ENCODE results near the gene STAT5B.

Gene STAT5B

DNA sequence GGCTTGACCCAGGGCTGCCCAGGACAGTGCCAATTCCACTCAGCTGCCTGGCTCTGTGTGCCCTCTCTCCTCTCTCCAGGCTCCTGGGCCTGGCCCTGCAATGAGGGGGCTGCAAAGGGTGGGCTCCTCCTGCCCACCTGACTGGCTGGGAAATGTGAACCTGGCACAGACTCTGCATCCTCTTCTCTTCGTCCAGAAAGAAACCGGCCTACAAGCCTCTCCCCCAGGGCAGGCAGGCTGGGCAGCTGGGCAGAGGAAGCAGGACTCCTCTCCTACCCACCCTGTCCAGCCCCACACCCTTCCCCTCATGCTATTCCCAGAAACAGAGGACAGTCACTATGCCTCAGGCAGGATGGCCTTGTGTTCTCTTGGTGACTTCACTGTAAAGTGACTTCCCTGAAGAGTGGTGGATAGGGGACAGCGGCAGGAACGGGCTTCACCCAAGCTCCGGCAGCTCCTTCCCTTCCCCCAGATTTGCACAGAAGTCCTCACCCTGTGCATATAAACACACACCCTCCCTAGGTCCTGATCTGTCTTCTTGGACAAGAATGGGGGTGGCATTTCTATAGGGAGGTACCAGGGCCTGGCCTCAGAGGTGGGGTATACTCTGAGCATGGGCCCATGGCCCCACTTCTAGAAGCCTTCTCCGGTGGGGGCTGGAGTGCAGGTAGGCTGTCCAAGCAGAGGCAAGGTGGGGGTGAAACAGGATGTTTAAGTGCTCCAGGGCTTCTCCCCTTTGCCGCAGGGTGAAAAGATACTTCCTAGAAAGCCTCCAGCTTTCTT is 7.2 kb upstream of the STAT5B start:
- Histone ChIP-seq H3K9me3 (ENCODE audit: insufficient read depth, low read depth, low read length) (peaks cover 1% of the 10 kb centered on the region), H3K9ac (ENCODE audit: low read length) (no peak overlapping the region), H4K8ac (ENCODE audit: low read depth, low read length) (no peak overlapping the region), H3K27ac (ENCODE audit: low read depth, low read length) (no peak overlapping the region), H4K12ac (ENCODE audit: low read depth, low read length) (no peak overlapping the region), H3K18ac (ENCODE audit: low read length) (no peak overlapping the region), H2AK5ac (ENCODE audit: low read length) (no peak overlapping the region), H4K91ac (ENCODE audit: low read depth, low read length) (no peak overlapping the region), H3K4me2 (ENCODE audit: low read length) (no peak overlapping the region), H2BK120ac (ENCODE audit: insufficient read depth, low read length, poor library complexity) (no peak overlapping the region), H3K4me1 (ENCODE audit: control insufficient read depth in 1 of 2, insufficient read depth in 2 of 2, low read length in 2 of 2) (peaks cover under 1 to 3% of the 10 kb centered on the region in 2 experiments), H3K36me3 (ENCODE audit: control insufficient read depth in 1 of 2, insufficient read depth in 2 of 2, low read length in 2 of 2) (no peaks in the 10 kb centered on the region), H2BK5ac (ENCODE audit: low read depth, low read length, poor library complexity) (no peak overlapping the region), H3K79me2 (ENCODE audit: control insufficient read depth, insufficient read depth, low read length, poor library complexity) (no peaks in the 10 kb centered on the region), H3K23ac (ENCODE audit: low read length) (no peak overlapping the region), H2AFZ (ENCODE audit: insufficient read depth, low read length, poor library complexity) (no peak overlapping the region), H3K27me3 (ENCODE audit: insufficient read depth, low read length) (peaks cover 8% of the 10 kb centered on the region), H2BK12ac (ENCODE audit: low read length) (no peak overlapping the region), H3K14ac (ENCODE audit: low read length) (no peak overlapping the region), H3K4ac (ENCODE audit: low read depth, low read length) (no peak overlapping the region), H3K4me3 (ENCODE audit: low read depth, low read length) (no peak overlapping the region), H3K79me1 (ENCODE audit: low read length) (no peaks in the 10 kb centered on the region)
- WGBS (ENCODE audit: extremely low coverage, insufficient coverage, insufficient read length) = no CpG with 5 or more reads among the region's 7 CpGs
- no peak for DNase-seq

DNA sequence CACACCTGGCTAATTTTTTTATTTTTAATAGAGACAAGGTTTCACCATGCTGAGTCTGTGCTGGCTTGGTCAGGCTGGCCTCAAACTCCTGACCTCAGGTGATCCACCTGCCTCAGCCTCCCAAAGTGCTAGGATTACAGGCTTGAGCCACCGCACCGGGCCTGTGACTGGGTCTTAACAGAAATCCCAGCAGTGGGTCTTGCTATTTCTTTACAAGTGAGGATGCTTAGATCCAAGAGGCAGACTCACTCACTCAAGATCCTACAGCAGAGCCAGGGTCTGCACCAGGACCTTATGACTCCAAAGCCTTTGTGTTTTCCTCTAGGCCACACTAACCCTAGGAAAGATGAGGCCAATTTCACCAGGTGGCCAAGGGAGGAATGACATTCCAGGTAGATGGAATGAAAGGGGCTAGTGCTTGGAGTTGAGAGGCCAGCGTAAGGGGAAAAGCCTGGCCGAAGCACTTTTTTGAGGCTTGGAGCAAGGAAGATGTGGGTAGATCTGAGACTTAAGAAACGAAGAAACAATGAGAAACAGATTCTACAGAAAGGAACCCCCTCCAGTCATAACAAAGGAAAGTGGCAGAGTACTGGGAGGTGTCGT is 6.4 kb upstream of the STAT5B start:
- Histone ChIP-seq H3K79me2 (ENCODE audit: control insufficient read depth, insufficient read depth, low read length, poor library complexity) (no peaks in the 10 kb centered on the region), H3K9me3 (ENCODE audit: insufficient read depth, low read depth, low read length) (peaks cover 1% of the 10 kb centered on the region), H2AFZ (ENCODE audit: insufficient read depth, low read length, poor library complexity) (no peak overlapping the region), H2BK12ac (ENCODE audit: low read length) (no peak overlapping the region), H4K12ac (ENCODE audit: low read depth, low read length) (no peak overlapping the region), H3K4me3 (ENCODE audit: low read depth, low read length) (no peak overlapping the region), H3K27me3 (ENCODE audit: insufficient read depth, low read length) (peaks cover 6% of the 10 kb centered on the region), H3K27ac (ENCODE audit: low read depth, low read length) (no peak overlapping the region), H3K18ac (ENCODE audit: low read length) (no peak overlapping the region), H3K4me1 (ENCODE audit: control insufficient read depth in 1 of 2, insufficient read depth in 2 of 2, low read length in 2 of 2) (no peaks in the 10 kb centered on the region), H2BK5ac (ENCODE audit: low read depth, low read length, poor library complexity) (no peak overlapping the region), H3K4me2 (ENCODE audit: low read length) (no peak overlapping the region), H3K4ac (ENCODE audit: low read depth, low read length) (no peak overlapping the region), H3K9ac (ENCODE audit: low read length) (no peak overlapping the region), H2AK5ac (ENCODE audit: low read length) (no peak overlapping the region), H2BK120ac (ENCODE audit: insufficient read depth, low read length, poor library complexity) (no peak overlapping the region), H4K91ac (ENCODE audit: low read depth, low read length) (no peak overlapping the region), H4K8ac (ENCODE audit: low read depth, low read length) (no peak overlapping the region), H3K36me3 (ENCODE audit: control insufficient read depth in 1 of 2, insufficient read depth in 2 of 2, low read length in 2 of 2) (no peaks in the 10 kb centered on the region), H3K23ac (ENCODE audit: low read length) (no peak overlapping the region), H3K79me1 (ENCODE audit: low read length) (no peaks in the 10 kb centered on the region), H3K14ac (ENCODE audit: low read length) (no peak overlapping the region)
- DNase-seq = no peak
- WGBS (ENCODE audit: extremely low coverage, insufficient coverage, insufficient read length) = no CpG with 5 or more reads among the region's 6 CpGs

DNA sequence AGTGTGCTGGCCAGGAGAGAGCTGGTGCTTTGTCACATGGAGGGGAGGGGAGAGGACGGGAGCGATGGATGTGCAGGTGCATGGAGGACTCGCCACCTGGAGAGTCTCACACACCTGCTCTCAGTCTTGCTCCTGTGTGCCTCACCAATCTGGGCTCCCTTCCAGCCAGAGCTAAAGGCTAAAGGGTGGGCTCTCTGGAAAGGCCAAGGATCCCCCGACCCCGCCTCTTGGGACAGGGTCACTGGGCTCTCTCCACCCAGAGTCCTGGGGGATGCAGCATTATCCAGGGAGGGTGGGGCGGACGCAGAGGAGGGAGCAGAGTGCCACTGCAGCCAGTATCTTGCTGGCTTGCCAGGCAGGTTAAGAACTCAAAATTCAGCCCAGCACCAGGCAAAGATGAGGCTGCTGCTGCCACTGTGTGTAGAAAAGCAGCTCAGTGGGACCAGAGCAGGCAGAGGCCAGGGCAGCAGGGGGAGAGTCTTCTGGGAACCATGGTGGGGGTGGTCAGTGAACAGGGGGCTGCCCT is 5.4 kb upstream of the STAT5B start:
- Histone ChIP-seq H3K79me2 (ENCODE audit: control insufficient read depth, insufficient read depth, low read length, poor library complexity) (no peaks in the 10 kb centered on the region), H3K4me1 (ENCODE audit: control insufficient read depth in 1 of 2, insufficient read depth in 2 of 2, low read length in 2 of 2) (peaks cover 0 to 6% of the 10 kb centered on the region in 2 experiments), H3K4me3 (ENCODE audit: low read depth, low read length) (no peak overlapping the region), H4K91ac (ENCODE audit: low read depth, low read length) (no peak overlapping the region), H3K9ac (ENCODE audit: low read length) (no peak overlapping the region), H2AK5ac (ENCODE audit: low read length) (no peak overlapping the region), H2BK120ac (ENCODE audit: insufficient read depth, low read length, poor library complexity) (no peak overlapping the region), H3K23ac (ENCODE audit: low read length) (no peak overlapping the region), H3K14ac (ENCODE audit: low read length) (no peak overlapping the region), H2AFZ (ENCODE audit: insufficient read depth, low read length, poor library complexity) (no peak overlapping the region), H2BK12ac (ENCODE audit: low read length) (no peak overlapping the region), H3K9me3 (ENCODE audit: insufficient read depth, low read depth, low read length) (peaks cover 1% of the 10 kb centered on the region), H3K18ac (ENCODE audit: low read length) (no peak overlapping the region), H2BK5ac (ENCODE audit: low read depth, low read length, poor library complexity) (no peak overlapping the region), H3K4me2 (ENCODE audit: low read length) (no peak overlapping the region), H3K36me3 (ENCODE audit: control insufficient read depth in 1 of 2, insufficient read depth in 2 of 2, low read length in 2 of 2) (no peaks in the 10 kb centered on the region), H4K8ac (ENCODE audit: low read depth, low read length) (no peak overlapping the region), H4K12ac (ENCODE audit: low read depth, low read length) (no peak overlapping the region), H3K27me3 (ENCODE audit: insufficient read depth, low read length) (no peaks in the 10 kb centered on the region), H3K79me1 (ENCODE audit: low read length) (peaks cover 3% of the 10 kb centered on the region), H3K27ac (ENCODE audit: low read depth, low read length) (no peak overlapping the region), H3K4ac (ENCODE audit: low read depth, low read length) (no peak overlapping the region)
- DNase-seq = no peak
- no CpG with 5 or more reads among the region's 7 CpGs for WGBS (ENCODE audit: extremely low coverage, insufficient coverage, insufficient read length)

DNA sequence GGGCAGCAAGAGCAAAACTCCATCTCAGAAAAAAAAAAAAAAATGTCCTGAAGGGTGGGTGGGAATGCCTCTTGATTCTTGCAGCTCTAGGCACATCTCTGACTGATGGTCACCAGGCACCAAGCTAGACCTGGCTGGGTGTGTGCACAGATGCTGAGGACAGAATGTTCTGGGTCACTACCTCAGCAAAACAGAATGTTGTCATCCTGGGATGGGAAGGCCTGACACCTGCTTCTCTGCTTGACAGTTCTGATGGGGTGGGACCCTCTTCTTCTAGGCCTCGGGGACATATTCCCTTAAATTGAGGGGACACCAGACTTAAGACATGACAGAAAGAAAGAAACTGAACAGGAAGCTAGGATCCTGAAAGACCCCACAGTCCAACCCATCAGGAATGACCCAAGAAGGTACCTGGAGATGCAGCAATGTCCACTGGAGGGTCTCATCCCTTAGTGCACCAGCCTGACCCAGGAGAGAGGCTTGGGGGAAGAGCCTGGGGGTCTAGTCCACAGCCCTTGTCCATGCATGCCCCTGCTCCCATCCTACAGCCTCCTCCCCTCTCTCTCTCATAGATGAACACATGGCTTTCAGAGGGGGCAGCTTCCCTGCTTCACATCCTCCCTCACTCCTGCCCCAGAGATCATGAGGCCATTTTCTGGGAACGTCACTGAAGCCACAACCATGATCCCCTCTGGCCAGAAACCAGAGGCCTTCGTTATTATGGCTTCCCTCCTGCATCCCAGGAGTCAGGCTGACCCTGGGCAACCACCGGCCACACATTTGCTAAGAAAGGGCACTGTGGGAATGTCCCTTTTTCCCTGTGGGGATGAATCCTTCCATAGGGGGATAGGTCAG is 3.8 kb upstream of the STAT5B start:
- H3K79me1 ChIP-seq (ENCODE audit: low read length) = peaks cover 12% of the 10 kb centered on the region

More for the DNA sequence above, 3.8 kb upstream of the STAT5B start:
- Histone ChIP-seq H2BK120ac (ENCODE audit: insufficient read depth, low read length, poor library complexity) (no peak overlapping the region), H2BK5ac (ENCODE audit: low read depth, low read length, poor library complexity) (no peak overlapping the region), H3K18ac (ENCODE audit: low read length) (no peak overlapping the region), H4K12ac (ENCODE audit: low read depth, low read length) (no peak overlapping the region), H3K4ac (ENCODE audit: low read depth, low read length) (no peak overlapping the region), H3K4me2 (ENCODE audit: low read length) (no peak overlapping the region), H3K4me1 (ENCODE audit: control insufficient read depth in 1 of 2, insufficient read depth in 2 of 2, low read length in 2 of 2) (peaks cover 0 to 6% of the 10 kb centered on the region in 2 experiments), H3K9me3 (ENCODE audit: insufficient read depth, low read depth, low read length) (no peaks in the 10 kb centered on the region), H4K8ac (ENCODE audit: low read depth, low read length) (no peak overlapping the region), H3K9ac (ENCODE audit: low read length) (no peak overlapping the region), H2AFZ (ENCODE audit: insufficient read depth, low read length, poor library complexity) (no peak overlapping the region), H3K79me2 (ENCODE audit: control insufficient read depth, insufficient read depth, low read length, poor library complexity) (peaks cover 6% of the 10 kb centered on the region), H3K23ac (ENCODE audit: low read length) (no peak overlapping the region), H2AK5ac (ENCODE audit: low read length) (no peak overlapping the region), H3K27me3 (ENCODE audit: insufficient read depth, low read length) (no peaks in the 10 kb centered on the region), H3K27ac (ENCODE audit: low read depth, low read length) (no peak overlapping the region), H4K91ac (ENCODE audit: low read depth, low read length) (no peak overlapping the region), H3K14ac (ENCODE audit: low read length) (no peak overlapping the region), H3K4me3 (ENCODE audit: low read depth, low read length) (no peak overlapping the region), H3K36me3 (ENCODE audit: control insufficient read depth in 1 of 2, insufficient read depth in 2 of 2, low read length in 2 of 2) (no peaks in the 10 kb centered on the region), H2BK12ac (ENCODE audit: low read length) (no peak overlapping the region)
- DNase-seq = no peak
- no CpG with 5 or more reads among the region's 4 CpGs for WGBS (ENCODE audit: extremely low coverage, insufficient coverage, insufficient read length)
